HG02642 (cell line): ENCODE data around the gene USP48.
"Not testable (repeated sequence)": the region's sequence is repeated elsewhere in the genome, so short reads cannot be mapped to it uniquely, and the experiment has no call there.

ENCODE experiments used
- ATAC-seq: cut with Tn5 transposase; IDR thresholded peaks from one replicate; pipeline ENCODE4 v1.9.1; 2021; ENCODE audit warnings: mild to moderate bottlenecking; ENCODE audit not compliant: unreplicated experiment, poor library complexity

USP48 gene

DNA sequence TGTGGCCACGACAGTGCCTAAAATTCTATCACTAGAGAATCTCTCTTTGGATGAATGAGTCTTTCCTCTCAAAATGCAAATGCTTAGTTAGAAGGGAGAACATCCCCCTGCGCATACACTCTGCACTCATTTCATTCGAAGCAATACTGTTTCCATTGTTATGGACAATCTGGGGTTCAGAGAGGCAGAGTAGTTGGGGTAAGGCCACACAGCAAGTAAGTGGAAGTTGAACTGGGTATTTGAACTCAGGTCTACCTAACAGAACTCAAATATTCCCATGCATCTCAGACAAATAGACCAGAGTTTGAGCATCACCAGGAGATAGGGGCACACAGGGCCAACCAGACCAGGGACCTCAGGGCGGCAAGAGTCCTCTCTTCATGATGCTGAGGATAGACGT is 139.3 kb downstream of the USP48 start:
- no peak for ATAC-seq

DNA sequence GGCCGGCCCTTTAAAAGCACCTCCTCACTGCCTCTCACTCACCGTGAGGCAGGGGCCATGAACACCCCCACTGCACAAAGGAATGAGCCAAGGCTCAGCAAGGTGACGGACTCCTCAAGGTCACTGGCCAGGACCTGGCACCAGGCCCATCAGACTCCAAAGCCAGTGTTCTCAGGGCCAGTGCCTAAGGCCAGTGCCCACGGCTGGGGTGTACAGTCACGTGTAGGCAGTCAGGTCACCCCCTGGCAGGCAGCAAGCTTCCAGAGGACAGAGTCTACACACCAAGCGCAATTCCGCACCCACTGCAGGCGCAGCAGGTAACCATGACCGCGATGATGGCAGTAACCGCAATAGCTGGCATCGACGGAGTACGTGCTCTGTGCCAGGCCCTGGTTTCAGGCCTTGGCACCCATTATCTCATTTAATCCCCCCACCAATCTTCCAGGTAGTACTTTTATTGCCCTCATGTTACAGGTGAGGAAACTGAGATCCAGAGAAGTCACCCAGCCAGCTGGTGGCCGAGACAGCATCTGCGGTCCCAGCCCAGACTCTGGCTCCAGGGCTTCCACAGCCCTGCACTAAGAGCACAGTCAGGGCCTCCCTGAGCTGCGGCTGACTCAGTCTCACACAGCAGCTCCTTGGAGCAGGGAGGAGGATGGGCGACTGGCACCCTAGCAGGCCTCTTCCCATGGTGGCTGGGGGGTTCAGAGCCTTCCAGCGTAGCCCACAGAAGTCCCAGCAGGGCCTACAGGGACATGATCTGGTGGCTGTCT is 140.8 kb downstream of the USP48 start:
- no peak for ATAC-seq

DNA sequence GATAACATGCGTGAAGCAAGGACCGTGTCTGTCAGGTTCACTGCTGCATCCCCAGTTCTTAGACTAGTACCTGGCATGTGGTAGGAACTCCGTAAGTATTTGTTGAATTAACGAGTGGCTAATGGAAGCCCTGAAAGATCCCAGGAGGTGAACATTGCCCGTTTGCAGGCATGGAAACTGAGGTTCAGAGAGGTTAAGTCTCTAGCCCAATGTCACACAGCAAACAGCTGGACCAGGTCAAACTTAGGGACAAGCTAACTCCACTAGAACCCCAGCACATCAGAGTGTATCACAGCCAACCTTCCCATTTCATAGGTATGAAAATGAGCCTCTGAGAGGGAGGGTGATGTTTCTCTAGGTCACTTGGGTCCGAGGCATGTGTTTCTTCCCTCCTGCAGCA is 141.4 kb downstream of the USP48 start:
- no peak for ATAC-seq

DNA sequence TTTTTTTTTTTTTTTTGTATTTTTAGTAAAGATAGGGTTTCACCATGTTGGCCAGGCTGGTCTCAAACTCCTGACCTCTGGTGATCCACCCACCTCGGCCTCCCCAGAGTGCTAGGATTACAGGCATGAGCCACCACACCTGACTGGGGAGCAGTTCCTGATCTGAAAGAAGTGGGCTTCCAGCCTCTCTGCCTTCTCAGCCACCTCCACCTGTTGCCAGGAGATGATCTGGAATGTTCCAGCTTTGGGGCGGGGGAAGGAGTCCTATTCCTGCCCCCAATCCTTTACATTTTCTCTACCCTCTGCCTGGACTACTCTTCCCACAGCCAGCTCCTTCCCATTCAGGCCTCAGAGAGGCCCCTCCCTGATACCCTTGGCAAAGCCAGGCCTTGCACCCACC is 141.9 kb downstream of the USP48 start:
- ATAC-seq, result no peak

DNA sequence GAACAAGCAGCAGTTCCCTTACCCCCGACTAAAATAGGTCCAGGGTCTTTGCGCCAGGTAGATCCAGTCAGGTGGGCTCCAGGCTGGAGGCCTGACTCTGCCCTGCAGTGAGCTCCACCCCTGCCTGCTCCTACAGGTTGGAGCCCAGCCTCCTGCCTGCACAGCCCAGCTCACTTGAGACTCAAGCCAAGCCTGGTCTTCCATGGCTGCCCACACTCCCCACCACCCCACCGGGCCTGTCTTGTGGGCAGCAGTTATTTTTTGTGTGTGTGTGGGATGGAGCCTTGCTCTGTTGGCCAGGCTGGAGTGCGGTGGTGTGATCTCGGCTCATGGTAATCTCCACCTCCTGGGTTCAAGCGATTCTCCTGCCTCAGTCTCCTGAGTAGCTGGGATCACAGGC is 142.3 kb downstream of the USP48 start:
- no peak for ATAC-seq

DNA sequence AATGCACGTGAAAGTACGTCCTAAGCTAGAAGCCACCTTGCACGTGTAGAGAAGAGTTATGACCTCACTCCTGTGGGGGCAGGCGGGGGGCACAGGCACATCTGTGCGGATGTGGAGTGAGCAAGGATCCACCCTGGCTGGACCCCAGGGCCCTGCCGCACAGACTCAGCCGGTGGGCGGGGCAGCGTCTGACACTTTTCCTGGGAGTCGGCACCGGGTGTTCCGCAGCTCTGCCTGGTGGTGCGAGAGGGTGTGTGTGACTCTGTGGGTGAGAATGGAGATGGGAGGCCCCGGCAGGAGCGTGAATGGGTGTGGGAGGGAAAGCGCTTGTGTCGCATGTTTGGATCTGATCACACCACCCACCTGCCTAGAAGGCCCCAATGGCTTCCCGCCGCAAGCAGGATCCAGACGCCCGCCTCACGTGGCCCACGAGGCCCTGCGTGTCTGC is 143.3 kb downstream of the USP48 start:
- no peak for ATAC-seq

DNA sequence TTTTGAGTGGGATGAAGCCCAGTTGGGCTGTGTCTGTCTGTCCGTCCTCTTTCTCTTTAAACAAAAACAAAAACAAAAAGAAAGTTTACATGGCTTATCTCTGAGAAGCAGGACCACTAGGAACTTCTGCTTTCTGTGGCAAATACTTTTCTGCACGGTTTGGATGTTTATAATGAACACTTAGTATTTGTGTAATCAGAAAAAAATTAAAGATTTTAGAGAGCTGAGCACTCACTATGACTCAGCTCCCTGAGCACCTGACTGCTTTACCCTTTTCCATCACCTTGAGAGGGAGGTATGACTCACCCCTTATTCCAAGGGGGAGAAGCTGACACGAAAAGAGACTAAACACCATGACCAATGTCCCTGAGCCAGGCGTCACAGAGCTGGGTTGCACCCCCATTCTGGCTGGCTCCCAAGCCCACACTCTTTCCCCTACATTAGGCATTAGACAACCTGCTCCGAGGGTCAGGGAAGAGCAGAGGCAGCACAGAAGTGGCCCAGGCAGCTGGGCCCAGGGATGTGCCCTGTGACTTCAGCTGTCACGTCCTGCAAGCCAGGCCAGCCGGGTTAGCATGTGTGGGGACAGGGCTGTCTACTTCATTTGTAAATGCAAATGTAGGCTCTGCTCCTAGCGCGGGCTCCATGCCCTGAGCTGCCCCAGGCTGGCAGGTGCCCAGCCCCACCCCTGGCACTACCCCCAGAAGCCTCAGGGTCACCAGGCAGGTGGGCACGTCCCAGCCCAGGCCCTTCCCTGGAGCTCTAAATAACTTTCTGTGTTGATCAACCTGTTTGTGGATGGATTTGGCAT is 144.2 kb downstream of the USP48 start:
- no peak for ATAC-seq

DNA sequence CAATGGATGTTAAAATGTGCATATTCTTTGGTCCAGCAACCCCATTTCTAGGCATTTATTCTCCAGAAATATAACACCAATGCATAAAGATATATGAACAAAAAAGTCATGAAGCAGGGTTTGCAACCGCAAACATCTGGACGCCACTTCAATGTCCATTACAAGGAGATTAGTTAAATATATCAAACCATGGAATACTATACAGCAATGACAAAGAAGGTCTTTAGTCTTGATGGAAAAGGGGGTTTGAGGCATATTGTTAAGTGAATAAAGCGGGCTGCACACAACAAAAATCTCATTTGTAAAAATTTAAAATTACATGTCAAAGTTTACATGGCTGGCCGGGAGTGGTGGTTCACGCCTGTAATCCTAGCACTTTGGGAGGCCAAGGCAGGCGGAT is 145.4 kb downstream of the USP48 start:
- ATAC-seq, result no peak

DNA sequence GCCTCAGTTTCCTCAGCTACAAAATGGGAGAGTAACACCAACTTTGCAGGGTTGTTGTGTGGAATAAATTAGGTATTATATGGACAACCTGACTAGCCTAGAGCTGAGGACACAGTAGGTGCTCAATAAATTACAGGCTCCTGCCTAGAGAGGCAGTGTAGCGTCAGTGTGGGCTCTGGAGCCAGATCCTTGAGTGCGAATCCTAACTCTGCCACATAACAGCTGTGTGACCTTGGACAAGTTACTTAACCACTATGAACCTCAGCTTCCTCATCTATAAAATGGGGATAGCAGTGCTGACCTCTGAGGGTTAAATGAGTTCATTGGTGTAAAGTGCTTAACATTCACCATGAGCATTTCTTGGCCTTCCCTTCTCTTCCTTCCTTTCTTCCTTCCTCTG is 146.9 kb downstream of the USP48 start:
- no peak for ATAC-seq

DNA sequence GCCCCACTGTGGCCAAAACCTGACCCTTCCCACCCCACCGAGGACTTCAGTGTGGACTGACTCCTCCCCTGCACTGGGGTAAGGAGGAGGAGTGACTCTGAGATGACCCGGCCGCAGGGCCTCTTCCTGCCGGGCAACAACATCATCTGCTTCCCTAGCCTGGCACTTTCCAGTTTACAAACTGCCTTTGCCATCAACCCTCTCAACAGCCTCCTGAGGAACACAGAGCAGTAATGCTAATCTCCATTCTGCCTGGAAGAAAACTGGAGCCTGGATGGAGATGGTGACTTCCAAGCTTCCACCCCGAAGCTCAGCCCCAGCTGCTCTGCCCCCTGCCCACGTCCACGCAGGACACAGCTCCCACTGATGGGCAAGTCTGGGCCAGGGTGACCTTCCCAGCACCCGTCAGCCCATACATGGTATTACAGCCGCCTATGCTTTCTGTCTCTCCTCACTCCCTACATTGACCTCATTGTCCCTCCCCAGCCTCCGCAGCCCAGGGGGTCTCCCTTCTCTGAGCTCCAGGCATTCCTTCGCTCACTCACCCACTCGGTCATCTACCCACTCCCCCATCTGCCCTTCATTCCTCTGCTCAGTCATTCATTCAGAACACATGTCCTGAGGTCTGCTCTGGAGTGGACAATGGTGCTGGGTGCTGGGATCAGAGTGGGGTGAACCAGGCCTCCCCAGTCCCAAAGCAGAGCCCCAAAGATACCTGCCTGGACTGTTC is 148.0 kb downstream of the USP48 start:
- ATAC-seq, result no peak

DNA sequence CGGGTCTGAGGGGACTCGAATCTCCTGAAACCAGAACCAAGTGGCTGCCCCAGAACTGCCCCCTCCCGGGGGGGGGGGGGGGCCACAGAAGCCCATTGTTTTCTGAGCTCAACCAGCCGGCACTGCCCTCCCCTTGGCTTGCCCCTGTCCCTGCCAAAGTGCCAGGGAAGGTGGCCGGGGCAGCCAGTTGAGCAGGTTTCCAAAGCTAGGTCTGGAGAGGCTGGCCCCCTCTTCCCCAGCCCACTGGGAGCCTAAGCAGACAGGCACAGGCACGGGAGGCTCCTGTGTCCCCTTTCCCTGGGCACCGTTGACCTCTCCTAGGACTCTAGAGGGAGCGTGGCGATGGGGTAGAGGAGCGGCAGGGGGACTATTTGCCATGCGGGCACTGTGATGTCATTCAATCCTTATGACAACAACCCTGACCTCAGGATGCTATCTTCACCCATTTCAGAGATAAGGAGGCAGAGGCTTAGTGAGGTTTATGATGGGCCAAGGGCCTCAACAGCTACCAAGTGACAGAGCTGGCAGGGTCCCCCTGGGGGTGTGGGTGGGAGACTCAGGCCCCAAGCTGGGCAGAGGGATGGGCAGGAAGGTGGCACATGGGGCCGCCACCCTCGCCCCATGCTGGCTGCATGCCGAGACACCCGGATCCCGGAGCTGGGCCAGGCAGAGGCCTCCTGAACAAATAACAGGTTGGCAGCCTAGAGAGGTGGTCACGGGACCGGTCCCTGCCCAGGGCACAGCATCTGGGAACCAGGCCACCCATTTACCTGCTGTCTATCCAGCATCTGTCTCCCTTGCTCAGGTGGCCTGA is 148.8 kb downstream of the USP48 start:
- no peak for ATAC-seq

DNA sequence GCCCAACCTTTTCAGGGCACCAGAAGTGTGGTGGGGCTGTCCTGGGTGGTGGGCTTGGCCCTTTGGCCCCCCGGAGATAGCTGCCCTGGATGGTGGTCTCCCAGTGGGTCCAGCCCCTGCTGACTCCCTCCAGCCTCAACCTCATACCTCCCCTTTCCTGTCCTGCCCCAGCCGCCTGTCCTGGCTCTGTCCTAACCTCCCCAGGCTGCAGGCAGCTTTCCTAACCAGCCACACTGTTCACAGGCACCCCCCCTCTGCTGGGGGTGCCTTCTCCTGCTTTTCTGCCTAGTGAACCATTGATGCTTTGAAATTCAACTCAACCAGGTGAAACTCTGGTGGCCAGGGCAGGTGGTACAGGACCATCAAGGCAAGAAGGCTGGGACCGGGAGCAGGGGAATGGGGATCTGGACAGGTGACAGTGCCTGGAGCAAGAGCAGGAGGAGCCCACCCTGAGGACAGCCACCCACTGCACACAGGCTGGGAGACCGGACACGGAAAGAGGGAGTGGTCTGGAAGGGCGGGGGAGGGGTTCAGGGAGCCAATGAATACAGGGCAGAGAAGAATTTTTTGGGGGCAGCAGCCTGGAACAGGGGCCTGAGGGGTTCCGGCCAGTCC is 149.7 kb downstream of the USP48 start:
- ATAC-seq, result no peak

DNA sequence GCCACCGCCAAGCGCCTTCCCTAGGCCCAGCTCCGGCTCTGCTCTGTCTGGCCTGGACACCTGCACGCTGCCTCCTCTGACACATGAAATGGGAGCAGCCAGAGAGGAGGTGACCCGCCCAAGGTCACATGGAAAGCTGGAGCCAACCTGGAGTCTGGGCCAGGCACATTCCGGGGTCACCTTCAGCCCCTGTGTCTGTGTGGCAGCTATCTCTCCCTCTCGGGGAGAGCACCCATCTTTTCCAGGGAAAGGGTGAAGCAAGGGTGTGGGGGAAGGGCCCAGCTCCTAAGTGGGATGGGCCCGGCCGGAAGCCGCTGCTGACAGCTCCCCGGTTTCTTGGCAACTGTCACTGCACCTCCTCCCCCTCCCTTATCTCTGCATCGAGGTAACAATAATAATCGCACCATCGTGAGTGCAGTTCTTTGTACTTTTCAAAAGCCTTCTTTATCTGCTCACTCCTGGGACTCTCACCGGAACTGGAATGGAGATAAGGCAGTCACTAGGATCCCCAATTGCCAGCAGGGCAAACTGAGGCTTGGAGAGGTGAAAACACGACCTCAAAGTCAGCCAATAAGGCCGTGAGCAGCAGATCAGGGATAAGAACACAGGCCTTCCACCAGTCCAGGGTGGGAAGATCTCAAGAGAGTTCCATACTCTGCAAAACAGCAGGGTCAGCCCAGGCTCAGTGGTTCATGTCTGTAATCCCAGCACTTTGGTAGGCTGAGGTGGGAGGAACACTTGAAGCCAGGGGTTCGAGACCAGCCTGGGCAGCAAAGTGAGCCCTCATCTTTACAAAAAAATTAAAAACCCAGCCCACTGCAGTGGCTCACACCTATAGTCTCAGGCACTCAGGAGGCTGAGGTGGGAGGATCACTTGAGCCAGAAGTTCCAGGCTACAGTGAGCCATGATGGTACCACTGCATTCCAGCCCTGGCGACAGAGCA is 150.7 kb downstream of the USP48 start:
- no peak for ATAC-seq

DNA sequence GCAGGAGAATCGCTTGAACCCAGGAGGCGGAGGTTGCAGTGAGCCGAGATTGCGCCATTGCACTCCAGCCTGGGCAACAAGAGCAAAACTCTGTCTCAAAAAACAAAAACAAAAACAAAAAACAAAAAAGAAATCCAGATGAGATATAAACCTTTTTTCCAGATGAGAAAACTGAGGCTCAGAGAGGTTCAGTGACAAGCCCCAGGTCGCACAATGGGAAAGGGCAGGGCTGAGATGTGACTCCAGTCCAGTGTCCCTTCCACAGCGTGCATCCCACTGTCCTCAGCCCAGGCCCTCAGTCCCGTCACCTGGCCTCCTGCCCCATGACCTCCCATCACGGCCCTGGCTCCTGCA is 151.4 kb downstream of the USP48 start:
- ATAC-seq, result not testable (repeated sequence)

DNA sequence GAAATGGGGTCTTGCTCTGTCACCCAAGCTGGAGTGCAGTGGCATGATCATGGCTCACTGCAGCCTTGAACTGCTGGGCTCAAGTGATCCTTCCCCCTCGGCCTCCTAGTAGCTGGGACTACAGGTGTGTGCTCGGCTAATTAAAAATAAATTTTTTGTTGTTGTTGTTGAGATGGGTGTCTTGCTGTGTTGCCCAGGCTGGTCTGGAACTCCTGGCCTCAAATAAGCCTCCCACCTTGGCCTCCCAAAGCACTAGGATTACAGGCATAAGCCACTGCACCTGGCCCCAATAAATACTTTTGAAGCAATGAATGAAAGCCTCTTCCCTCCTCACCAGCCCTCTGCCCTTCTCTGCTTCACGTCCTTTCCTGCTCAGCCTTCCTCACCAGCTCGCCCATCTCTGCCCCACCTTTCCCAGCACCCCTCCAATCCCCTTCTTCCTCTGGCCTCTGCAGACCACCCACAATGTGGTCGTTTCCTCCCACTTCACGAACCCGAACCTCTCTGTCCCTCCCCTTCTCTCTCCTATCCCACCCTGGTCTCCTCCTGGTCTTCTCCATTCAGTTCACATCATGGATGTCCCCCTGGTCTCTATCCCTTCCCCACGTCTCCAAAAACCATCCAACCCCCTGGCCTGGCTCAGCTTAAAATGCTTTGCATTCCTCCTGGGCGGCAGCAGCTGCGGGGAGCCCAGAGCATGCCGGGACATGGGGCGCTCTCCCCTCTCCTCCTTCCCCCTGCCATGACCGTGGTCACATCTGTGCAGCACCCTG is 152.2 kb downstream of the USP48 start:
- ATAC-seq, result no peak

DNA sequence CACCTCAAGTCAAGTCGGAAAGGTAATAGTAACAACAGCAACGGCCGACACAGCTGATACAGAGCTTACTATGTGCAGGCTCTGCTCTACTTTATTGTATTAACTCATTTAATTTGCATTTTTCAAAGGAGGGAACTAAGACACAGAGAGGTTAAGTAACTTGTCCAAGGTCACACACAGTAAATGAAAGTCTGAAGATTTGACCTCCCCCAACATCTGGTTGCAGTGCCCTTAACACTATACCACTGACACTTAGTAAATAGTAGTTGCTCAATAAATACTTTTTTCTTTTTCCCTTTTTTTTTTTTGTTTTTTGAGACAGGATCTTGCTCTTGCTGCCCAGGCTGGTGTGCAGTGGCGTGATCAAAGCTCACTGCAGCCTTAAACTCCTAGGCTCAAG is 153.0 kb downstream of the USP48 start:
- ATAC-seq, result no peak

DNA sequence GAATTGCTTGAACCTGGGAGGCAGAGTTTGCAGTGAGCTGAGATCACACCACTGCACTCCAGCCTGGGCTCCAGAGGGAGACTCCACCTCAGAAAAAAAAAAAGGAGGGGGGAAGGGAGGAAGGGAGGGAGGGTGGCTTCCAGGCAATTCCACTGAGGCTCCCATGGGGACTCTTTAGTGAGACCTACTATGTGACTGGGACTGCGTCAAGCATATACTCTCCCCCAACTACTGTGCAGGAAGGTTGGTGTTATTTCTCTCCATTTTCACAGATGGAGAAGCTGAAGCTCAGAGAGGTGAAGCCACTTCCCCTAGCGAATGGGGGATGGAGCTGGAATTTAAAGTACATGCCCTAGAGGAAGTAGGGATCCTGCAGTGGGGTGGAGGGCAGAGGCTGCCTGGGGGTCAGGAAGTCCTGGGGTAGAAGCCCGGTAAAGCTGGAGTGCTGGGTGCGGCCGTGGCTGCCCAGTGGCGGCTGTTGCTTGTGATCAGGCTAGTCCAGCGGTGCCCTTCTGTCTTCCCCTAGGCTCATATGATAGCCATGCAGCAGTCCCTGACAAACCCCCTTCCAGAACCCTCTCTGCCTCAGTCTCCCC is 154.1 kb downstream of the USP48 start:
- ATAC-seq, result no peak
